IMR-90 (cell line): Measurements from ENCODE around the gene ZNF280C. TPM values are rescaled to one million over a fixed set of nuclear protein-coding genes. Genes with fewer than 3 reads are reported as not detected.
"Not testable (repeated sequence)": the region's sequence is repeated elsewhere in the genome, so short reads cannot be mapped to it uniquely, and the experiment has no call there.

Experiments
- ATAC-seq: fragments of 200-7000 bp; cut with Tn5 transposase; 2 replicates; pipeline ENCODE4 v1.9.1; 2020; ENCODE audit warnings: low read depth, mild to moderate bottlenecking, moderate library complexity
- BruUV-seq: library from RNA; stranded (reverse); fragments of 400-500 nt; replicated peaks from 2 replicates; lab custom pipeline; 2021; lab: Mats Ljungman, UMichigan
- CTCF ChIA-PET: fragments of 300-600 bp; formaldehyde crosslinking; extraction: SDS; loops from one replicate; lab custom pipeline; 2021; ENCODE audit warnings: antibody characterized with exemption; lab: Yijun Ruan, JAX
- POLR2A ChIA-PET: fragments of 300-600 bp; sonication (Branson Sonifier 250); formaldehyde crosslinking; loops from one replicate; lab custom pipeline; 2022; ENCODE audit warnings: antibody characterized with exemption; ENCODE audit not compliant: unreplicated experiment; lab: Charles Lee
- DNase-seq: peaks from one replicate; pipeline ENCODE4 v3.0.0; 2013
- H2AFZ ChIP-seq: replicated peaks from 2 replicates; pipeline ENCODE3; 2013; ENCODE audit warnings: low read length, mild to moderate bottlenecking; ENCODE audit not compliant: poor library complexity
- H2AK5ac ChIP-seq: 2 replicates; pipeline ENCODE4 v1.6.1; 2013; ENCODE audit warnings: low read depth, low read length, inconsistent platforms
- H2AK9ac ChIP-seq: replicated peaks from 2 replicates; pipeline ENCODE3; 2013; ENCODE audit warnings: mild to moderate bottlenecking, low read depth, low read length, moderate library complexity; ENCODE audit not compliant: poor library complexity
- H2BK120ac ChIP-seq: 2 replicates; pipeline ENCODE4 v1.6.1; 2013; ENCODE audit warnings: low read depth, low read length, inconsistent platforms
- H2BK15ac ChIP-seq: 3 replicates; pipeline ENCODE4 v1.6.1; 2013; ENCODE audit warnings: low read depth, low read length, inconsistent platforms
- H2BK20ac ChIP-seq: 2 replicates; pipeline ENCODE4 v1.6.1; 2013; ENCODE audit warnings: low read depth, mild to moderate bottlenecking, inconsistent platforms, low read length, moderate library complexity
- H2BK5ac ChIP-seq: 2 replicates; pipeline ENCODE4 v1.6.1; 2013; ENCODE audit warnings: mild to moderate bottlenecking, low read depth, low read length, inconsistent platforms; ENCODE audit not compliant: poor library complexity, severe bottlenecking
- H3K14ac ChIP-seq: replicated peaks from 2 replicates; pipeline ENCODE4 v1.6.1; 2013; ENCODE audit warnings: low read depth, low read length, inconsistent platforms
- H3K18ac ChIP-seq: 2 replicates; pipeline ENCODE4 v1.6.1; 2013; ENCODE audit warnings: low read depth, low read length, control low read depth
- H3K23ac ChIP-seq: 2 replicates; pipeline ENCODE4 v1.6.1; 2013; ENCODE audit warnings: low read depth, low read length, inconsistent platforms
- H3K27ac ChIP-seq: 2 replicates; pipeline ENCODE4 v1.5.1; 2013; ENCODE audit warnings: mild to moderate bottlenecking, control low read depth, low read length; ENCODE audit not compliant: insufficient read depth
- H3K27me3 ChIP-seq: 2 replicates; pipeline ENCODE4 v1.6.1; 2013; ENCODE audit warnings: low read length; ENCODE audit not compliant: control insufficient read depth, insufficient read depth
- H3K36me3 ChIP-seq: 2 replicates; pipeline ENCODE4 v1.6.1; 2013; ENCODE audit warnings: low read length, mixed read lengths; ENCODE audit not compliant: control insufficient read depth, insufficient read depth
- H3K4ac ChIP-seq: 2 replicates; pipeline ENCODE4 v1.6.1; 2013; ENCODE audit warnings: low read depth, low read length, inconsistent platforms
- H3K4me1 ChIP-seq: 2 replicates; pipeline ENCODE4 v1.6.1; 2013; ENCODE audit warnings: low read length, mixed read lengths; ENCODE audit not compliant: control insufficient read depth, insufficient read depth
- H3K4me2 ChIP-seq: 2 replicates; pipeline ENCODE4 v1.6.1; 2013; ENCODE audit warnings: low read depth, mild to moderate bottlenecking, control low read depth, low read length, moderate library complexity
- H3K4me3 ChIP-seq: 2 replicates; pipeline ENCODE4 v1.5.1; 2013; ENCODE audit warnings: low read depth, mild to moderate bottlenecking, control low read depth, low read length, moderate library complexity; ENCODE audit not compliant: insufficient read depth
- H3K56ac ChIP-seq: 2 replicates; pipeline ENCODE4 v1.6.1; 2013; ENCODE audit warnings: low read length, inconsistent platforms; ENCODE audit not compliant: insufficient read depth; ENCODE audit errors: extremely low read depth
- H3K79me1 ChIP-seq, 2 experiments: 2 replicates each; pipeline ENCODE4 v1.6.1; 2013; ENCODE audit warnings: low read length in 2 of 2, inconsistent platforms in 1 of 2, low read depth in 1 of 2
- H3K9ac ChIP-seq: 2 replicates; pipeline ENCODE4 v1.6.1; 2013; ENCODE audit warnings: low read depth, low read length, control low read depth
- H3K9me1 ChIP-seq: 2 replicates; pipeline ENCODE4 v1.6.1; 2013; ENCODE audit warnings: low read length, inconsistent platforms; ENCODE audit not compliant: insufficient read depth
- H3K9me3 ChIP-seq: 2 replicates; pipeline ENCODE4 v1.6.1; 2013; ENCODE audit warnings: low read length; ENCODE audit not compliant: control insufficient read depth, insufficient read depth
- H4K20me1 ChIP-seq: 2 replicates; pipeline ENCODE4 v1.6.1; 2013; ENCODE audit warnings: low read length, inconsistent platforms; ENCODE audit not compliant: insufficient read depth
- H4K5ac ChIP-seq: 2 replicates; pipeline ENCODE4 v1.6.1; 2013; ENCODE audit warnings: mild to moderate bottlenecking, low read depth, low read length, control low read depth
- H4K8ac ChIP-seq, 2 experiments: 2 replicates each; pipeline ENCODE4 v1.6.1; 2013; ENCODE audit warnings: low read depth in 2 of 2, low read length in 2 of 2, control low read depth in 1 of 2, inconsistent platforms in 1 of 2
- H4K91ac ChIP-seq: 2 replicates; pipeline ENCODE4 v1.6.1; 2013; ENCODE audit warnings: low read depth, low read length, inconsistent platforms; ENCODE audit not compliant: insufficient read depth
- WGBS, 2 experiments: methylation state at CpG; one replicate each; pipeline versions ENCODE4 v1.1.5 to v1.1.7; 2013; ENCODE audit warnings: missing lambda C conversion rate in 2 of 2; ENCODE audit not compliant: insufficient read length in 1 of 2; ENCODE audit errors: extremely low coverage in 2 of 2; 5-methylcytosine and 5-hydroxymethylcytosine counted together
- dilution Hi-C: fragments of 300-500 bp; cut with HindIII; formaldehyde crosslinking; loops from one replicate; pipeline ENCODE4 v1.14.3; 2018; ENCODE audit warnings: low sequenced_read_pairs; ENCODE audit not compliant: unreplicated experiment
- in situ Hi-C: fragments of 300-500 bp; cut with MboI; formaldehyde crosslinking; loops from 3 replicates; pipeline ENCODE4 v1.14.3; 2019; ENCODE audit warnings: low sequenced_read_pairs, inconsistent platforms, mixed read lengths
- intact Hi-C: fragments of 100-400 bp; cut with micrococcal nuclease; formaldehyde crosslinking; loops from 2 replicates; pipeline ENCODE4 v1.10.0; 2022
- polyA plus RNA-seq, 3 experiments: library from polyadenylated mRNA; depleted of rRNA; stranded (reverse); fragments of >200 nt; gene quantifications; 2 replicates each; pipeline ENCODE4 v1.2.3, GENCODE V29; 2012; ENCODE audit warnings: low replicate concordance in 1 of 3
- total RNA-seq: library from RNA; depleted of rRNA; stranded (reverse); fragments of >200 nt; gene quantifications from 2 replicates; pipeline ENCODE4 v1.2.3, GENCODE V29; 2012

ZNF280C gene
- total and polyA plus RNA-seq, 2 of the 4 experiments (the other 2 are of a cell fraction): 3.1 to 4.5 TPM

DNA sequence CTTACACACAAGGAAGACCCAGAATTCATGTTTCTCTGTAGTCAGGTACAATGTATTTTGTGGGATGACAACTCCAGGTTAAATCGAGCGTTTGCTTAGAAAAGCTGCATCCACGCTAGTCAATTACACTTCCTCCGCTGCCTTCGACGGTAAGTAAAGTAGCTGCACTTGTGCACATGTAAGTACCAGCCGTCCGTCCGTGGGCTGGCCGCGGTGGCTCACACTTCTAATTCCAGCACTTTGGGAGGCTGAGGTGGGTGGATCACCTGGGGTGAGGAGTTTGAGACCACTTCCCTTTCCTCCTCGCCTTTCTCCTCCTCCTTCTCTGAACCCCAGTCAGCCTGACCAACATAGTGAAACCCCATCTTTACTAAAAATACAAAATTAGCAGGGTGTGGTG is 692 bp upstream of the ZNF280C start:
- in situ Hi-C loops: loop anchor here (25.0 kb wide), 1 partner anchor 643 kb away; the partner anchor contains the start of gene ENOX2
- H3K9me3 ChIP-seq, H2AFZ ChIP-seq, H3K9ac ChIP-seq, DNase-seq, H4K5ac ChIP-seq, H3K9me1 ChIP-seq, H3K4me2 ChIP-seq, H3K27ac ChIP-seq, H3K27me3 ChIP-seq, H4K20me1 ChIP-seq, H3K23ac ChIP-seq, dilution Hi-C loops, H3K4ac ChIP-seq, ATAC-seq, H4K91ac ChIP-seq, H2BK15ac ChIP-seq, CTCF ChIA-PET, H2AK5ac ChIP-seq, H4K8ac ChIP-seq, H3K14ac ChIP-seq, H3K4me1 ChIP-seq, H3K79me1 ChIP-seq, H3K4me3 ChIP-seq, H3K56ac ChIP-seq, H2BK5ac ChIP-seq, H2BK20ac ChIP-seq, BruUV-seq, H3K36me3 ChIP-seq, H3K18ac ChIP-seq, H2BK120ac ChIP-seq, POLR2A ChIA-PET, H2AK9ac ChIP-seq: not testable (repeated sequence)
- WGBS, 2 experiments: no CpG with 5 or more reads among the region's 12 CpGs
- intact Hi-C loops: loop anchor here (2.0 to 10.0 kb wide), 2 partner anchors 69 to 125 kb away; partner anchors contain the start of gene SLC25A14
